Activated CD8-positive, alpha-beta memory T cell treated with anti-CD3 and anti-CD28 coated beads for 4 hours (primary cell): ENCODE measurements around the gene EXOSC10.
A peak's percentile ranks its signal among the peaks of the same experiment; 100 is the strongest.

ENCODE experiments used
- DNase-seq, 2 donors: peaks; one replicate each; pipeline ENCODE4 v3.0.0-alpha.2; 2020; ENCODE audit warnings: low read depth in 2 of 2

EXOSC10 gene

DNA sequence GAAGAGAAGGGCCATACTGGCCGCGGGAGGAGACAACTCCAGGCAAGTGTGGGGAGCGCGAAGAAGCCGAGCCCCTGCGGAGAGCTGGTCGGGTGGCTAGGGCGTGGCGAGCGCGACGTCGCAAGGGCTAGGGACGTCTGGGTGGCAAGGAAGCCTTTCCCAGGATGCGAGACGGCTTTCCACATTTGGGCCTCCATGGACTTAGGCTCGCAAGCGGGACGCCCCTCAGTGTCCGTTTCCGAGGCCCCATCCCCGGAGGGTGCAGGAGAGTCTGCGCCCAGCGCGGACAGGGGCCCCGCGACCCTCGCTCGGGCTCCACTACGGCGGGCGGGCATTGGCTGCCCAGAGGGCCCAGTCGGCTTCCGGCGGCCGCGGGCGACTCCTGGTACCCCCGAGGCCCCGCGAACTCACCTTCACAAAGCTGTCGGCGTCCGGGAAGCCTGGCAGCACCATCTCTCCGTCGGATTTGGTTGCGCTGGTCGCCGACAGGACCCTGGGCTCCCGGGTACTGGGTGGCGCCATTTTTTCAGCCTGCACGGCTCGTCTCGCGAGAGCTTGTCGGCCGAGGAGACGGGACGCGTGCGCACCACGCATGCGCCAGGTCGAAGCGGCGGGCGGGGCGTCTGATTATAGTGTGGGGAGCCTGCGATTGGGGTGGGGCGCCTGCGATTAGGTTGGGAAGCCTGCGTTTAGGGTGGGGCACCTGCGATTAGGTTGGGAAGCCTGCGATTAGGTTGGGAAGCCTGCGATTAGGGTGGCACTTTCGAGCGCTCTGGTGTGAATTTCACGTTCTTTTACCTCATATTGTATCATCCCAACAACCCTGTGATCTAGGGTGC, at the start of gene EXOSC10:
Gene EXOSC10, minus strand, starts transcription at position 560 of the 839 bp plus-strand sequence. Its CDS starts 38 bp downstream, at position 522.
- DNase-seq, result peak; percentile 89 to 93

DNA sequence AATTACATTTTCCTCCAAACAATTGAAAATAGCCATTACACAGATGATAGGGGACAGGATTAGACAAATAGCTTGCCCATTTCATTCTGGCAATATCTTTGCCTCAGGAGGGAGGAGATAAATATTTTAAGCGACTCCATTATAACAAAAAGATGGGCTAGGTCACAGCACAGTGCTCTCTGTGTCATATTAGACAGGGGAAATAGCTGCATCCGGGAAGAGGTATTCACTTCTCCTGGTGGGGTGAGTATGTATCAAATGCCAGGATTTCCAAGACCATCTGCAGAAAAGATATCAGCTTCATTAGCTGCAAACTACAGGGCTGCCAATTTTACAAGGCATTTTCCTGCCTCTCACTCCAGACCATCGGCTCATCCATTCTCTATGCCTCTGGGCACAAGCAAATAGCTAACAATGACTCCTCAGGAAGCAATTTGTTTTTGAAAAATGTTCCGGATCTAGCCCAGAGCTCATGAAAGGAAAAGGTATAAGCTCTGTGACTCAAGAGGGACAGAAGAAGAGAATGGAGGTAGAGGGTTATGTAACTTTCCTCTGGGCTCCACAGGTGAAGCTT, 47.6 kb upstream of the EXOSC10 start:
- no peak for DNase-seq

DNA sequence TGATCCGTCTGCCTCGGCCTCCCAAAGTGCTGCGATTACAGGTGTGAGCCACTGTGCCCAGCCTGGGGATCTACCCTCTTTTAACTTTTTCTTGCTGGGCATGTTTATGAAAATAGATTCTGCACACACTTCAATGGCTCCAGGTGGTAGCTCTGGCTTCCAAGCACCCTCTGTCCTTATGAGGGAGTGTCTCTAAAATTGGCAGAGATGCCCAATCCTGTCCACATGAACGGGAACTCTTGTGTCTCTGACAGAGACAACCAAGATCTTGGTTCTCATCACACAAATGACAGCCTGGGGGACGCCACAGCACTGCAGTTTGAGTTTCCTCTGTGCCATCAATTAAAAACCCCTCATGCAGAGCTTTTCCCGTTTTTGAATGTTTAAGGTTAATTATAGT, 46.1 kb upstream of the EXOSC10 start:
- no peak for DNase-seq

DNA sequence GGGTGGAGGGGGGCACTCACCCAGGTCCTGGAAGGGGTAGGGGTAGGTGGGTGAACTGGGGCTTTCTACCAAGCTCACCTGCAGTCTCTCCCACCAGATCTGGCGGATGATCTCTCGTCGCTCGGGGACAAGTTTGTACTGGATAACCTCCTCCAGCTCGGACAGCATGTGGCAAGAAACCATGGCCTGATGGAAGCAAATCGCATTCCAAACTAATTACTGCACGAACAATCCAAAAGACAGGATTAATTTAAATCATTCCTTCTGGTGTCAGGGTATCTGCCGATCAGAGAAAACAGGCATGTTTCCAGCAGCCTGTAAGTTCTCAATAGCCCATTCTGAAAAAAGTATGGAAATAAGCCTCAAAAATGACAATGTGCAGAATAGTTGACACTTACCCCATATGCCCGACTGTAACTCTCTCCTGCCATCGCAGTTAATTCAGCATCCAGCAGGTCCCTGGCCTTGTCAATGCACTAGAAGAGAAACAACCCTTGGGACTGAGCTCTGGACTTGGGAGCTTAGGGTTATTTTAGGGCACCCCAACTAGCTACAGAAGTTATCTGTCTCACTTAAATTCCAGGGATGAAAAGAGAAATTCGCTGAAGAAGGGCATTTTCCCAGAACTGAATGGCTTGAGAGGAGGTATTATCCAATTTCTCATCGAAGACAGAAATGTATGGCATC, 45.0 kb upstream of the EXOSC10 start:
- DNase-seq, result no peak

DNA sequence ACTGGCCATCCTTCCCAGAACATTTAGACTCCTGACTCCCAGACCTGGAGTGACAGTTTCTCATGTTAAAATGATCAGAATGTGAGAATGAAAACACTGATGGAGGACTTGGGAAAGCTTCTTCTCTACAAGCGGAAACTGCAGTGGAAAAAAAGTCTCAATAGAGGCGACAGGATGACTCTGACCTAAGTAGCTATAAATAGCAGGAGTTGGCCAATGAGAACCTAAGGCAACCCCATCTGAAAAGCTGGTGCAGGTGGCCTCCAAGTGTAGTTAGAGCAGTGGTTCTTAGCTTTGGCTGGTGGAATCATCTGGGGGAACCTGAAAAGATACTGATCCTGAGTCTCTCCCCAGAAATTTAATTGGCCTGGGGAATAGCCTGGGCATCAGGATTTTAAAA, 44.2 kb upstream of the EXOSC10 start:
- DNase-seq, result no peak

DNA sequence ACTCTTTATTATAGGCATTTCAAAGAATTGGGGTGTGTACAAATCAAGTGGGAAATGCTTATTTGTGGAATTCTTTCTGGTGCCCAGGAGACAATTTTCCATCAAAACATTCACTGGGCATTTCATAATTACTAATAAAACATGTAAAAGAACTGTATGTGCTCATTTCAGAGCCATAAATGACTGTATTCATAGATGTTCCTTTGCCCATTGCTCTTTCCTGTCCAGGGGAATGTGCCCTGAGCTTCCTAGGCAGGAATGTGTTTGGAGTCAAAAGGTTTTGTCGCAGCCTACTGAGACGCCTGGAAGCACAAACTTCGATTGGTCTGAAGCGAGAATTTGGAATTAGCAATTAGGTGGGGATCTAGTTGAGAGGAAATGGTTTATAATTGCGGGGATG, 43.7 kb upstream of the EXOSC10 start:
- DNase-seq, result no peak

DNA sequence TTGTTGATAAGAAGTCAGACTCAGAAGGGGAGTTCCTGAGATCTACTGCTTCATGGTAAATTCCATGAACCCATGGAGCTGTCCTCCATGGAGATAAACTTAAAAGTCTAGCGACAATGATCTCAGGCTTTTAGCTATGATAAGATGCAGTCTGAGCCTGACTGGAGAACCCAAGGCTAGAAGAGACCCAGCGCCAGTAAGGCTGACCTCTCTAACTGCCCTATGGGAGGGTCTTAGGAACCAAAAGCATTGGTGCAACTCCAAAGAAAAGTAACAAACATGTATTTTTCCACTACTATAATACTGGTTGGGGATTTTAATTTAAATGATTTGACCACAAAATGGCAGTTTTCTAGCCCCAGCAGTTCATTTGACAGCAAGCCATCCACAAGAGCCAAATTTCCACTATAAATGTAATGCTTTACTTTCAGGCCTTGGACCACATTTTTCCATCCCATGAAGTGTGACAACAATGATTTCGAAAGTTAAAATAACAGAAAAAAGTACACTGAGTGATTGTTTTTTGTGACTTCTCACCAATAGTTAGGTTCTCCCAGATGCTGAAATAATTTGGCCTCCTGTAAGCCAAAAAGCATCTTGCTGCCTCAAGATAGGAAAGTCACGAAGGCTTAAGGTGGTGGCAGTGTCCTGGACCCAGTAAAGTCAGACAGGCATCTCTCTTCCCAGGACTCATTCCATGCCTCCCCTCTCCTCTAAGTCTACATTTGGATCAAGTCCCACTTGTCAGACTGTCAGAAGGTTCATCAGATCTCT, 43.1 kb upstream of the EXOSC10 start:
- no peak for DNase-seq

DNA sequence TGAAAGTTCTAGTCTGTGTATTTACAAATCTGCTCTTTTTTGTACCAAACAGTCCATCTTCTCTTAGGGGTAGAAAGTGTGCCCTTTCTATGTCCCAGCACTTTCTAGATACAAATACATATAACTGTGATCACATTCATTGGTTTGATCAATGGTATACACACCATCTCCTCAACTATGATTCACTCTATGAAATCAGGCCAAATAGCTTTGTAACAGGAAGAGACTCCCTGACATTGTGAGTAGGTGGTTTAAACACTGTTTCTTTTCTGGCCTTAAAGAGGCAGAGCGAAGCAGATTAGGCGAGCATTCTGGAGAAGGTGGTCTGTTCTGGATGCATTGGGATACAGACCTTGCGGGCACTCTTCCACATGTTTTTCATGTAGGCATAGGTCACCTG, 39.3 kb upstream of the EXOSC10 start:
- no peak for DNase-seq

DNA sequence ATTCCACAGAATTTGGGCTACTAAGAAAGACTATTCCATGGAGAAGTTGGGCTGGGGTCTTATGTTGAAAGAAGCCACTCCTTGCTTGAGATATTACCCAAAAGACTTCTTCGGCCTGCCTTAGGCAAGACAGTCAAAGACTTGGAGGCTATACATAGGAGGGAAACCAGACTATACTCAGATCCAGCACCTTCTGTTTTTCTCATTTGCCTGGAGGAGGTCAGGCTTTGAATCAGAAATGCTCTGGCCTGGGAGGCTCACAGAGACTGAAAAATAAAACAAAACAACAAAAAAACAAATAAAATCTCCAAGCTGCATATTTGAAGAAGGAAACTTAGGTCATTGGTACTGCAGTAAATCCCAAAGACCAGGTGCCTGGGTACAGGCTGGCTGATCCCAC, 38.4 kb upstream of the EXOSC10 start:
- DNase-seq, result no peak

DNA sequence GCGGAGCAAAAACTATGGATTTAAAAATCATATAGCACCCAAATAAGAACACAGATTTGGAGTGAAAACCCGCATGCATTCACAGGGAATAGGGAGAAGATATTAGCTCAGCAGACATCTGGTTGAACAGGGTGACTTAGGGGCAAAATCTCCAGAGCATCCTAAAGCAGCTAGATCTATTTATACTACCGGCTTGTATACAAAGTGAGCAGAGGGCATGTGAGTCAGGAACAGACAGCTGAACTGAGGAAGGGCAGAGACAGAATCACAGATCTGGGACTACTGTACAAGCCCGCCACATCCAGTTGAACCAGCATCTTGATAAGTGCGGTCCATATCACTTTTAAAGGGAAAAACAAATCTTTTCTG, 35.2 kb upstream of the EXOSC10 start:
- DNase-seq, result no peak

DNA sequence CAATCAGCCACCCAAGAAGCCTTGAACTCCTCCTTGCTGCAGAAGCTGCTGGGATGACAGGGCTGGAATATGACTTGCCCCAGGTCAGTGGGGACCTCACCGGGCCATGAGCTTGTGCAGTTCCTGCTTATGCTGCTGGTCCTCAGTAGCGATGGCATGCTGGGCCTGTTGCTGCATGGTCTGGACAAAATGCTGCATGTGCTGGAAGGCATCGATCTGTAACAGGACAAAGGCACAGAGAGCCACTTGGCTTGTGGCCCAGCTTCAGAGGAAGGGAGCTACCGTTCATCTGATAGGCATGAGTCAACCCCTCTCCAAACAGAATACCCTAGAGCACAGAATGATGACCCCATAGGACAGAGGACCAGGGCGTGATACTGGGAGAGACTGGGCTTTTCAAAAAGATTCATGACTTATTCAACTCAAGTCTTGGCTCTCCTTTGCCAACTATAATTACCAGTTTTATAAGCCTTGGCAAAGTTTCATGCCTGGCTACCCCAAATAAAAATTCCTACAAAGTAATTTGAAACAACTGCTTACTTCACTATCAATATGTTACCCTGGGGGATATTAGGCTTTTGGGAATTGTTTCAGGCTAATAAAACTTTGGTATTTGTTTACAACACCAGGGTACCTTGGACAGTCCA, 34.7 kb upstream of the EXOSC10 start:
- no peak for DNase-seq

DNA sequence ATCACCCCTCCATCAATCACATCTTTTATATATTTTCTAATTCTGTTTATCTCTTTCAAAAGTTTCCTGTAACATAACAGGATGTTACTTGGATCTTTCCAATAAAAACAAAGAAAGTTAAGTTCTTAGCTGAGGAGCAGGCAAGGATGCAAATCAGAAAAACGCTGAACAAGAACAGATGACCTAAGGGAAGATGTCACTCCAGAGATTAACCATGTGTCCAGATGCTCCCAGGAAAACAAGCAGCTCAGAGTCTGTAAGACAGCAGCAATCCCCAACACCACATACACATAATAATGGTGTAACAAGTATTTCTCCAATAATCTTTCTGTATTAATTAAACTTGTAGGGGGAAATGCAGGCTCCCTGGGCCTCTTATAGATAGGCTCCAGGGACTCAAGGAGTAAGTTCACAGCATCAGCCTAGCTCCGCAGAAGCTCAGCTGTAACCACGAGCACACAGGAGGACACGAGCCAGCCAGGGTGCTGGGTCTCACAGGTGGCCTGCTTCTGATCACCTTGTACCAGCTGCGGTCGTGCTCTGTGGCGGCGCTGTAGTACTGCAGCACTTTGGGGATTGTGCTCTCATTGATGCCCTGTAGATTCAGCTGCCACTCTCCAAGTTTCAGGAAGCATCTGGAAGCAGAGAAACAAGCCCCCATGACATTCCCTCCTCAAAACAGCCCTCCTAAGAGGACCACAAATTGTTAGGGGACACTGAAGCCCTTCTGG, 33.1 kb upstream of the EXOSC10 start:
- DNase-seq, result no peak

DNA sequence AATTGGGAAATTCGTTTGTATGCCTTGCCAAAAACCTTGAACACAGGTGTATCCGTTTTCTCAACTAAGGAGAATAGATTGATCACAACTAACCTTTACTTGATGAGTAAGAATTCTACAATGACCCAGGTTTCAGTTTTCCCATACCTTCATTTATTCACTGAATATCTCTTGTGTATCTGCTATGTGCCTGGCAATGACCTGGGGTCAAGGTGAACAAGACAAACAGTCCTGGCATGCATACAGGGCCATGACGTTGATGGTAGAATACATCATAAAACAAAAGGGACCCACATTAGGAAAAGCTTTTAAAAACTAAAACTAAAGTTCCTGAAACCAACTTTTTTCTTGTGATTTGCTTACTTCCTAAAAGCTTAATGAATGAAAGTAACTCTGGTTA, 32.1 kb upstream of the EXOSC10 start:
- DNase-seq, result no peak

DNA sequence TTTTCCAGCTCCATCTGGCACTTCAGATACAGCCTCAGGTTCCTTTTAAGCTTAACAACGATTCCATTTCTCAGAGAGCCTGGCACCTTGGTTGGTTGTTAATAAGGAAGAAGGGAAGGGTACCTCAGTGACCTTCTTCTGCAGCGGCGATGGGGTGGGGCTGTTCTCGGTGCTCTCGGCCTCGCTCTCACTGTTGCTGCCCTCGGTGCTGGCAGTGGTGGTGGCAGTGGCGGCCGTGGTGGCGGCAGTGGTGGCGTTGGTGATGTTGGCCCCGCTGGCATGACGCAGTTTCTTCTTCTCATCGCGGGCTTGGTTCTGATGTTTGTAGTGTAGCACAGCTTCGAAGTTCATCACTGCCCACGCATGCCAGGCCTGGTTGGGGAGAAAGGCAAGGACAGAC, 30.7 kb upstream of the EXOSC10 start:
- no peak for DNase-seq

DNA sequence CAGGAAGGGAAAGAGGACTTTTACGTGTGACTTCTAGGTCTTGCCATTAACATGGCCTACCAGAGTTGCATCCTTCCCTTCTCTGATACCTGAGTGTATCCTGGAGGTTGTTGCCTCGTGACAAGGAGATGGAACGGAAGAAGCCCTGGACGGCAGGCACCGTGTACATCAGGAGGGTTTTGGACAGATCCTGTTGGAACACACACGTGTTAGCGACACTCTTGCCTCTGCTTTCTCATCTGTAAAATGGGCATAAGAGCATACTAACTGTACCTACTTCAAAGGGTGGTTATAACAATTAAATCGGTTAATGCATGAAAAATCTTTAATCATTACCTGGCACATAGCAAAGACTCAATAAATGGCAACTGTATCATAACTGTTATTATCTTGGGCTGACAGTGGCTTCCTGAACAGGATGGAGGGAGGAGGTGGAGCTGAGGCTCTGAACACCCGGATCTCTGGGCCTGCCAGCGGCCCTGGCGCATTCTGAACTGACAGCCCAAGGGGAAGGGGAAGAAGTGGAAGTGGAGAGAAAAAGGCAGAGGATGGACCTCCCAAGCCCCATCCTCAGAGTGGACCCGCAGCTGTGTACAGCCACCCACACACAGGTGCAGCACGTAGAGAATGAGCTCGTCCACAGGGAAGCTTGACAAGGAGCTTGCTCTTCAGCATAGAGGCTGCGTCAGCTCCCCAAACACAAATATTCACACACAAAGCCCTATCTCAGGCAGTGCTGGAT, 30.2 kb upstream of the EXOSC10 start:
- DNase-seq, result no peak

DNA sequence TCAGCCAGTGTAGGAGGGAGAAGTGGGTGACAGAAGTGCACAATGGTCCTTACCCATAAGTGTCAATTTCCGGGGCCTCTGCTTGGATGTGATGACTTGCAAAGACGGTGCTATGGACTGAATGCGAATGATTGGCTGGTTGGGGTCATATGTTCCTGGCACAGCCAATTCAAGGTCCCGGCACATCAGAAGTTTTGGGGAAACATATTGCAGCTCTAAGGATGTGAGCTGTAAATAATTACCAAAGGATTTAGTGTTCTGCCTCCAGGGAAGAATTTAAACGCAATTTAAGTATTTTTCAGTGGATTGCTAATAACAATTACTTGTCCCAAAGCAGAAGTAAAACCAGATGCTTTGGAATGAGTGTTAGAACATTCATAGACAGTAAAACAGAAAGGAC, 26.9 kb upstream of the EXOSC10 start:
- DNase-seq, result no peak

DNA sequence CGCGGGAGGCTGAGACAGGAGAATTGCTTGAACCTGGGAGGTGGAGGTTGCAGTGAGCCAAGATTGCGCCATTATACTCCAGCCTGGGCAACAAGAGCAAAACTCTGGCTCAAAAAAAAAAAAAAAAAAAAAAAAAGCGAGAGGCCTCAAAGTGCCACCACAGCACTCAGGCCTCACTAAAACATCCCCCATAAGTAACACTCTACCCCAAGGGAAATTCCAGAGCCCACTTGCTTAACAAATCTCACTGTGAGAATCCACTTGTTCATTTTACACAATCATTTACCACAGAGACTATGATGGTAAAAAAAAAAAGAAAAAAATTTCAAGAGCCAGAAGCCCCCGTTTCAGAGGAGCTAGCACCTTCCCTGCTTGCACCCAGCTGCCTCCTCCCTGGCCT, 26.3 kb upstream of the EXOSC10 start:
- DNase-seq, result no peak

DNA sequence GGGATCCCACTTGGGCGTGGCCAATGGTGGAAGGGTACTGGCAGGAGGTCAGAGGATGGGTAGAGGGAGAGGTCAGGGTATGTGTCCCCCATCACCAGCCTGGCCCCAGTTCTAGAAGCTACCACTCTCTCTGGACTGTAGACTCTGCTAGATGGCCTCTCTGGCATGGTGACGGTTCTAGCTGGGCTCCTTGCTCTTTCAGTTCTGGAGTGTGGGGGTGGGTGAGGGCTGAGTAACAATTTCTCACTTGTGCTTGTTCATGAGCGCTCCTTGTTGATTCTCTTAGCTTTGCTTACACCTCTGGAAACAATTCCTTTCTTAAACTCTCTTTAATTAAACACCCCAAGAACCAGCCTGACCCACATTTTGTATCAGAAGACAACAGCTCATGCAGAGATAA, 25.3 kb upstream of the EXOSC10 start:
- no peak for DNase-seq

DNA sequence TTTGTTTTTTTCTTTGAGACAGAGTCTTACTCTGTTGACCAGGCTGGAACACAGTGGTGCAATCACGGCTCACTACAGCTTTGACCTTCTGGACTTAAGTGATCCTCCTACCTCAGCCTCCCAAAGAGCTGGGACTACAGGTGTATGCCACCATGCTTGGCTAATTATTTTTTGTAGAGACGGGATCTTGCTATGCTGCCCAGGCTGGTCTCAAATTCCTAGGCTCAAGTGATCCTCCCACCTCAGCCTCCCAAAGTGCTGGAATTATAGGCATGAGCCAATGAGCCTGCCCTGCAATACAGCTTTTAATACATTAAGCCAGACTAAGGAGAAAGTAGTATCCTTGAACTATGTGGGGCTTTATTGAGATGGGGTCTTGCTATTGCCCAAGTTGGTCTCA, 16.6 kb upstream of the EXOSC10 start:
- no peak for DNase-seq

DNA sequence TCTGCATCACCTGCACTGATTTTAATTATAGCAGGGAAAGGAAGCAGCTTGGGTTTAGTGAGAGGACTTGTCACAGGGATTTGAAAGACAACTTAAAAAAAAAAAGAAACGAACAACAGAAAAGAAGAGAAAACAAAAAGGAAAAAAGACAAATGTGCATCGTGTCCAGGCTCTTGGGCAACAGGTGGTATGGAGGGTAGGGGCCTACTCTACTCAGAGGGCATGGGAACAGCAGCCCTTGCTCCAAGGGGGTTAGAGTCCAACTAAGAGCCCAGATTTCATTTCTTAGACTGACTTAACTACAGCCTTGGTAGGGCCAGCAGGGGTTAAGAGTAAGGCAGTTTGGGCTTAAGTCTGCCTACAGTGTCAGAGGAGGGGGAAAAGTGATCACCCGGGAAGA, 15.3 kb upstream of the EXOSC10 start:
- DNase-seq, result no peak
